Suprapubic skin (tissue), 3 donors: ENCODE data around the gene PSMD12.

Experiments
- POLR2A ChIP-seq, 2 donors: fragments of 450-650 bp; IDR thresholded peaks; one replicate each; pipeline ENCODE4 v1.6.1; 2017; ENCODE audit warnings: antibody characterized with exemption in 2 of 2, mild to moderate bottlenecking in 2 of 2, moderate library complexity in 2 of 2
- TF ChIP-seq, protein P1 (sequence below), 2 donors: fragments of 200-600 bp in 1 of 2; fragments of 450-650 bp in 1 of 2; sonication (generic) in 1 of 2; IDR thresholded peaks; one replicate each; pipeline ENCODE4 v1.5.1; 2016 to 2019; ENCODE audit warnings: antibody characterized with exemption in 2 of 2, mild to moderate bottlenecking in 1 of 2, moderate library complexity in 1 of 2

DNA sequence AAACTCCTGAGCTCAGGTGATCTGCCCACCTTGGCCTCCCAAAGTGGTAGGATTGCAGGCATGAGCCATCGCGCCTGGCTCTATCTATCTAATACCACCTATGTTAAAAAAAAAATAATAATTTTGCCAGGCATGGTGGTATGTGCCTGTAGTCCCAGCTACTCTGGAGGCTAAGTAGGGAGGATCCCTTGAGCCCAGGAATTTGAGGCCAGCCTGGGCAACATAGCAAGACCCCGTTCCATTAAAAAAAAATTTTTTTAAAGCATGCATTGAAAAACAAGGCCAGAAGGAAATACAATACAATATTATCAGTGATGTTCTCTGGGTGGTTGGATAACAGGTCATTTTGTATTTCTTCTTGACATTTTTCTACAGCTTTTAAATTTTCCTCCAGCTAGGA is 76.1 kb downstream of the PSMD12 start:
- TF ChIP-seq, protein P1, sequence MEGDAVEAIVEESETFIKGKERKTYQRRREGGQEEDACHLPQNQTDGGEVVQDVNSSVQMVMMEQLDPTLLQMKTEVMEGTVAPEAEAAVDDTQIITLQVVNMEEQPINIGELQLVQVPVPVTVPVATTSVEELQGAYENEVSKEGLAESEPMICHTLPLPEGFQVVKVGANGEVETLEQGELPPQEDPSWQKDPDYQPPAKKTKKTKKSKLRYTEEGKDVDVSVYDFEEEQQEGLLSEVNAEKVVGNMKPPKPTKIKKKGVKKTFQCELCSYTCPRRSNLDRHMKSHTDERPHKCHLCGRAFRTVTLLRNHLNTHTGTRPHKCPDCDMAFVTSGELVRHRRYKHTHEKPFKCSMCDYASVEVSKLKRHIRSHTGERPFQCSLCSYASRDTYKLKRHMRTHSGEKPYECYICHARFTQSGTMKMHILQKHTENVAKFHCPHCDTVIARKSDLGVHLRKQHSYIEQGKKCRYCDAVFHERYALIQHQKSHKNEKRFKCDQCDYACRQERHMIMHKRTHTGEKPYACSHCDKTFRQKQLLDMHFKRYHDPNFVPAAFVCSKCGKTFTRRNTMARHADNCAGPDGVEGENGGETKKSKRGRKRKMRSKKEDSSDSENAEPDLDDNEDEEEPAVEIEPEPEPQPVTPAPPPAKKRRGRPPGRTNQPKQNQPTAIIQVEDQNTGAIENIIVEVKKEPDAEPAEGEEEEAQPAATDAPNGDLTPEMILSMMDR (IDR thresholded peaks at IDR 0.05): no peak
- no peak for TF ChIP-seq POLR2A (IDR thresholded peaks at IDR 0.05)
